Measurements from ENCODE around the gene CCHCR1.
A peak's percentile ranks its signal among the peaks of the same experiment; 100 is the strongest.
"Not testable (repeated sequence)": the region's sequence is repeated elsewhere in the genome, so short reads cannot be mapped to it uniquely, and the experiment has no call there.

The CCHCR1 gene, protein sequence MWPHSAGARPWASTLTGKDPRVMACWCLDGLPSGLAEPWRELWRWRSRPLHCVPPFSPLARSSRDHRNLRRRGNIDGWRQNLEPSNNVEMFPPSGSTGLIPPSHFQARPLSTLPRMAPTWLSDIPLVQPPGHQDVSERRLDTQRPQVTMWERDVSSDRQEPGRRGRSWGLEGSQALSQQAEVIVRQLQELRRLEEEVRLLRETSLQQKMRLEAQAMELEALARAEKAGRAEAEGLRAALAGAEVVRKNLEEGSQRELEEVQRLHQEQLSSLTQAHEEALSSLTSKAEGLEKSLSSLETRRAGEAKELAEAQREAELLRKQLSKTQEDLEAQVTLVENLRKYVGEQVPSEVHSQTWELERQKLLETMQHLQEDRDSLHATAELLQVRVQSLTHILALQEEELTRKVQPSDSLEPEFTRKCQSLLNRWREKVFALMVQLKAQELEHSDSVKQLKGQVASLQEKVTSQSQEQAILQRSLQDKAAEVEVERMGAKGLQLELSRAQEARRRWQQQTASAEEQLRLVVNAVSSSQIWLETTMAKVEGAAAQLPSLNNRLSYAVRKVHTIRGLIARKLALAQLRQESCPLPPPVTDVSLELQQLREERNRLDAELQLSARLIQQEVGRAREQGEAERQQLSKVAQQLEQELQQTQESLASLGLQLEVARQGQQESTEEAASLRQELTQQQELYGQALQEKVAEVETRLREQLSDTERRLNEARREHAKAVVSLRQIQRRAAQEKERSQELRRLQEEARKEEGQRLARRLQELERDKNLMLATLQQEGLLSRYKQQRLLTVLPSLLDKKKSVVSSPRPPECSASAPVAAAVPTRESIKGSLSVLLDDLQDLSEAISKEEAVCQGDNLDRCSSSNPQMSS

DNA sequence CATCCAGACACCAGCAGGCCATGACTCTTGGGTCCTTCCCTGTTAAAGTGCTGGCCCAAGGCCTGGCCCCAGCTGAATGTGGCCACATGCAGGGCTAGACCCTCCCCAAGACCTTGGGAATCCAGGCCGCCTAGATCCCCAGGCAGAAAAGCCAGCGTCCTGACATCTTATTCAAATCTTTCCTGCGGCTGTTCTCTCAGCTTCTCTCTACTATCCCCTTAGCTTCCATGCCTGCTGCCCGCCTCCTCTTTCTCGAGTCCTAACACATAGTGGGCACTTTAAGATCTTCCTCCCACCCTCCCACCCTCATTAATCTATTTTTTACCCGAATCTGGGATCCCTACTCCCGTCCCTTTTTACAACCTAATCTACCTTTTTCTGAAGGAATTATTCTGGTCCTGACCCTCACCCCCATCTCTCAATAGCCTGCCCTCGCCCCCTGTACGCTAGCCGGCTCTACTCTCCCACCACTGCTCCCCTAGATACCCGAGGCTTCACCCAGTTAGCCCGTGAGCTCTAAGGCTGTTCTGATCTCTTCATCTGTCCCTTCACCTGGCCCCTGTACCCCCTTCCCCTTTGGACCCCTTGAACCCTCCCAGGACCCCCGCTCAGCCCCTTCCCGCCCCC, at the start of gene CCHCR1:
Gene CCHCR1, minus strand, starts transcription at position 290 of the 627 bp plus-strand sequence. Its CDS starts 202 bp downstream, at position 88.
- DNase-seq, result no peak

DNA sequence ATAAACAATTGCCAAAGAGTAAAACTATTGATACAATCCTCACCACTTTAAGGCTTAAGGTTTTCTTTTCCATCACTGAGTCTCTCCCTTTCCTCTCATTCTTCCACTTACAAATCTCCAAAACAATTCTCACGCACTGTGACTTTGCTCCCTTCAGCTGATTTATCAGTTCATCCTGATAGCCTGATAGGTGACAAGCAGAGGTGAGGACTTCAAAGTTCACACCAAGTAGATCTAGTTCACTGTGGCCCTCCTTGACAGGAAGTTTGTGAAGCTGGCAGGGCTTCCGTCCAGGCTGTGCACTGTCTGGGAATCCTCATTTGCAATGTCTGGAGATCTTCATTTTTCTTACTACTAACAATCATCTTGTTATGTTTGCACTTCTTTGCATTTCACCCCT, 48.0 kb upstream of the CCHCR1 start:
- DNase-seq, result no peak

GRCh38 chr6:31204751-31205145, 47.1 kb upstream of the CCHCR1 start:
- DNase-seq, result no peak

- DNase-seq, result peak; percentile 81
Observed at GRCh38 chr6:31203345-31203979, 45.9 kb upstream of the CCHCR1 start.

DNA sequence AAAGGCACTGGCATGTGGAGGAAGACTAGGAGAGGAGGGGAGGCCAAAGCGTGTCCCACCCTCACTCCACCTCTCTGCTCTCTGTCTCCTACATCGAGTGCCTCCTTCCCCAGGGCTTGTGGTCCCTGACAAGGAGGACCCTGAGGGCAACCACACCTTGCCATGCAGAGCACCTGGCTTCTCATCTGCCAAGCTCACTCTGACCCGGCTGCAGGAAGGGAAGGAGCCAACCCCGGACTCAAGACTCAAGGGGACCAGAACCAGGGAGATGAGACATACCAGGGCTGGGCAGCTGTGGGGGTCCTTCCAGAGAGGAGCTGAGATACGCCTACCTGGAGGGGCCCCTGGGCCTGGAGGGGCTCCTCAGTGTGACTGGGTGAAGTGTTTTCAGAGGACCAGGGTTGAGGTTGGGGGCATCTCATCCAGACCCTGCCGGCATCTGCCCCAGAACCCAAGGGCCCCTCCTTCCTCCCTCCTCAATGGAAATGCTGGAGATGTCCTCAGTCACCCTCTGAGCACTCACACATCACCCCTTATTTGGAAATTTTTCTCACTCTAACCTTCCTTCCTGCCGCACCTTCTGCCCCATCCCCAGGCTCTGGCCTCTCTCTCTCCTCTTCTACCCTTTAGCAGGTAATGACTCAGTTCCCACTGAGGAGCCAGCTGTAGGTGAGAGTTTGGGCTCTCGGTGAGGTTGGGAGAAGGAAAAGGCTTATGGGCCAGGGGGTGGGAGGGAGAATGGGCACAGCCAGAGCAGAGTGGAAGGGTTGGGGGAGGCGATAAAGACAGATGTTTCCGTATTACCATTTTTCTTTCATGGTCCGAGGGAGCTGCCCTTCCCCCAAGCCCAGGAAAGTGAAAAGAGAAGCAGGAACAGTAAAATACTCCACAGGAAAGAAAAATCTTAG, 44.9 kb upstream of the CCHCR1 start:
- peak; percentile 57 for DNase-seq

DNA sequence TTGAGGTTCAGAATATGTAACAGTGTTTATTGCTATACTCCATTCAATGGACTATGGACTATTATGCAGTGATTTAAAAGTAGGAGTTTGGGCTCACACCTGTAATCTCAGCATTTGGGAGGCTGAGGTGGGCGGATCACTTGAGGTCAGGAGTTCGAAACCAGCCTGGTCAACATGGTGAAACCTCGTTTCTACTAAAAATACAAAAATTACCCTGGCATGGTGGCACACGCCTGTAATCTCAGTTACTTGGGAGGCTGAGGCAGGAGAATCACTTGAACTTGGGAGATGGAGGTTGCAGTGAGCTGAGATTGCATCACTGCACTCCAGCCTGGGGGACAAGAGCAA, 41.5 kb upstream of the CCHCR1 start:
- not testable (repeated sequence) for DNase-seq

DNA sequence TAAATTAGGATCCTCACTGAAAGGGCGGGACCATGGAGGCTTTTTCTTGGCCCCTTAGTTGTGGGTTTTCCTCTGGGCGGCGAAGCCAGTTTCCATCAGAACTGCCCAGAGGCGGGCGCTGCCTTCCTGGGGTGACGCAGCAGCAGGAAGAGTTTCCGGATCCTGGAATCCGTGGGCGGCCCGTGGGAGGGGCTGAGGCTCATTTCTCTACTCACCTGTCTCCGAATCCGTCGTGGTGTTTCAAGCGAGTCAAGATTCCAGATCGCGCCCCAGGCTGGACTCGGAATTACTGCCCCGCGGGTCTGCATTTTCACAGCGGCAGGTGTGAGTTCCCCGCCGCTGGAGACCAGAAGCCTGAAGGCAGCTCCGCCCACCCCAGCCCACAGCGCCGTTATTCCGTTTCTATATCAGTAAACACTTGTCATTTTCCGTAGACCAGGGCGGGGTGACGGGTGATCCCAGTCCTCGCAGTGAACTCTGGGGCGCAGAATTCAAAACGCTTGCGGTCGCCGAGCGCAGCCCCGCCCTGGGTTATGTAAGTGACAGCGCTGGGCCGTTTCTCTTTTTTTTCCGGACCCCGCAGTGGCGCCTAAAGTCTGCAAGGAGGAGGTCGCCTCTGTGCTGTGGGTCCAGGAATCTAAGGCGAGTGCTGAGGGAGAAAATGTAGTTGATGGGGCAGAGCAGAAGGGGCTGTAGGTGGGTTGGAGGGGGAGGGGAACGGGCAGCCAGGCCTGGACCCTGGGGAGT, 40.1 kb upstream of the CCHCR1 start:
- DNase-seq, result peak; percentile 96

- peak; percentile 42 for DNase-seq
Observed at GRCh38 chr6:31196251-31197022, 38.8 kb upstream of the CCHCR1 start.

DNA sequence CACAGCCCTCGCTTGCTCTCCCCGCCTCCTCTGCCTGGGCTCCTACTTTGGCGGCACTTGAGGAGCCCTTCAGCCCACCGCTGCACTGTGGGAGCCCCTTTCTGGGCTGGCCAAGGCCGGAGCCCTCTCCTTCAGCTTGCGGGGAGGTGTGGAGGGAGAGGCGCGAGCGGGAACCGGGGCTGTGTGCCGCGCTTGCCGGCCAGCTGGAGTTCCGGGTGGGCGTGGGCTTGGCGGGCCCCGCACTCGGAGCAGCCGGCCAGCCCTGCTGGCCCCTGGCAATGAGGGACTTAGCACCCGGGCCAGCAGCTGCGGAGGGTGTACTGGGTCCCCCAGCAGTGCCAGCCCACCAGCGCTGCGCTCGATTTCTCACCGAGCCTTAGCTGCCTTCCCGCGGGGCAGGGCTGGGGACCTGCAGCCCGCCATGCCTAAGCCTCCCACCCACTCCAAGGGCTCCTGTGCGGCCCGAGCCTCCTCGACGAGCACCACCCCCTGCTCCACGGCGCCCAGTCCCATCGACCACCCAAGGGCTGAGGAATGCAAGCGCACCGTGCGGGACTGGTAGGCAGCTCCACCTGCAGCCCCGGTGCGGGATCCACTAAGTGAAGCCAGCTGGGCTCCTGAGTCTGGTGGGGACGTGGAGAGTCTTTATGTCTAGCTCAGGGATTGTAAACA, 37.8 kb upstream of the CCHCR1 start:
- not testable (repeated sequence) for DNase-seq

- DNase-seq, result no peak
Observed at GRCh38 chr6:31194061-31194834, 36.6 kb upstream of the CCHCR1 start.

DNA sequence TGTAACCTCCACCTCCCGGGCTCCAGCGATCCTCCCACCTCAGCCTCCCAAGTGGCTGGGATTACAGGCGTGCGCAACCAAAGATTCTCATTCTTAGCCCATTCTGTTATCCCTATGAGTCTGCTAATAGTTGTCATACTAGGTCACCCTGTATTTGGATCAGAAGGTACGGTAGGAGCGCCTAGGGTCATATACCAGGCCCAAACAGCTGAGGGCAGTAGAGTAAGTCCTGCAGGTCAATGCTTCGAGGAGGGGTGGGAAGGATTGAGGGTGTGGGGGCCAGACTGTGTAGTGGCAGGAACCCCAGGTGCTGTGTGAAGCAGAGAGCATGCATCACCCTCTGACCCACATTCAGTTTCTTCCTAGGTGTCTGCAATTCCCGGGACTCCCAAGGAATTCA, 35.6 kb upstream of the CCHCR1 start:
- DNase-seq, result no peak

DNA sequence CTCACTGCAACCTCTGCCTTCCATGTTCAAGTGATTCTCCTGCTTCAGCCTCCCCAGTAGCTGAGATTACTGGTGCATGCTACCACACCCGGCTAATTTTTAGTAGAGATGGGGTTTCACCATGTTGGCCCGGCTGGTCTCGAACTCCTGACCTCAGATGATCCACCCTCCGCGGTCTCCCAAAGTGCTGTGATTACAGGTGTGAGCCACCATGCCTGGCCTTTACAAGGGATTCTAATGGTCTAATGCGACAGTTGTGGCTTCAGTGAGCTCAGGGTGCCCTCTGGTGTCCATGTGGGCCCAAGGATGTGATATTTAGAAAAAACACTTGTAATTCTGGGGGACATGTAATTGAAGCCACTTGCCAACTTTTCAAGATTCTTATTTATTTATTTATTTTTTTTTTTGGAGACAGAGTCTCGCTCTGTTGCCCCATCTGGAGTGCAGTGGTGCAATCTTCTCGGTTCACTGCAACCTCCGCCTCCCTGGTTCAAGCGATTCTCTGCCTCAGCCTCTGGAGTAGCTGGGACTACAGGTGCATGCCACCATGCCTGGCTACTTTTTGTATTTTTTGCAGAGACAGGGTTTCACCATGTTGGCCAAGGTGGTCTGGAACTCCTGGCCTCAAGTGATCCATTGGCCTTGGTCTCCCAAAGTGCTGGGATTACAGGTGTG, 35.0 kb upstream of the CCHCR1 start:
- DNase-seq, result peak; percentile 75

DNA sequence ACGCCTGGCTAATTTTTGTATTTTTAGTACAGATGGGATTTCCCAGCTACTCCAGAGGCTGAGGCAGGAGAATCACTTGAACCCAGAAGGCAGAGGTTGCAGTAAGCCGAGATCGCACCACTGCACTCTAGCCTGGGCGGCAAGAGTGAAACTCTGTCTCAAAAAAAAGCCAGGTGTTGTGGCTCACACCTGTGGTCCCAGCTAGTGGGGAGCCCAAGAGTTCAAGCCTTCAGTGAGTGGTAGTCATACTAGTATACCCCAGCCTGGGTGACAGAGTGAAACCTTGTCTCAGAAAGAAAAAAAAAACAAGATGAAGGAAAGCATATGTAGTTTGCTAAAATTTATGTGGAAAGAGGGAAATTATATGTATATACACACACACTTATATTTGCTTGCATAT, 32.9 kb upstream of the CCHCR1 start:
- DNase-seq, result no peak

DNA sequence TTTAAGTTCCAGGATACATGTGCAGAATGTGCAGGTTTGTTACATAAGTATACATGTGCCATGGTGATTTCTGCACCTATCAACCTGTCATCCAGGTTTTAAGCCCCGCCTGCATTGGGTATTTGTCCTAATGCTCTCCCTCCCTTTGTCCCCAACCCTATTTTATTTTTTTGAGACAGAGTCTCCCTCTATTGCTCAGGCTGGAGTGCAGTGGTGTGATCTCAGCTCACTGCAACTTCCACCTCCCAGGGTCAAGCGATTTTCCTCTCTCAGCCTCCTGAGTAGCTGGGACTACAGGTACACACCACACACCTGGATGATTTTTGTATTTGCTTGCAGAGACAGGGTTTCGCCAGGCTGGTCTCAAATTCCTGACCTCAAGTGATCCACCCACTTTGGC, 31.6 kb upstream of the CCHCR1 start:
- not testable (repeated sequence) for DNase-seq

DNA sequence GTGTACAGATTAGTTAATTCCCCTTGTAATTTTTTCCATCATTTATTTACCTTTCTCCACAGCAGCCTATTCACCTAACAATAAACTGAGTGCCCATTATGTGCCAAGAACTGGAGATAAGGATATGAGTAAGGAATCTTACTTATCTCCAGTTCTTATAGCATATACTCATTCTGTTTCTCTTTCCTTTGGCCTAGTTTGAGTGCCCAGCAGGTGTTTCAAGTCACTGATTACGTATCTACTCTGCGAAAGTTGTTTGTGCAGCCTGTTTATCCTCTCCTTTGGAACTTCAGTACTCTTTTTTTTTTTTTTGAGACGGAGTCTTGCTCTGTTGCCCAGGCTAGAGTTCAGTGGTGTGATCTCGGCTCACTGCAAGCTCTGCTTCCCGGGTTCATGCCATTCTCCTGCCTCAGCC, 30.2 kb upstream of the CCHCR1 start:
- no peak for DNase-seq

- no peak for DNase-seq
Observed at GRCh38 chr6:31186052-31186734, 28.6 kb upstream of the CCHCR1 start.

DNA sequence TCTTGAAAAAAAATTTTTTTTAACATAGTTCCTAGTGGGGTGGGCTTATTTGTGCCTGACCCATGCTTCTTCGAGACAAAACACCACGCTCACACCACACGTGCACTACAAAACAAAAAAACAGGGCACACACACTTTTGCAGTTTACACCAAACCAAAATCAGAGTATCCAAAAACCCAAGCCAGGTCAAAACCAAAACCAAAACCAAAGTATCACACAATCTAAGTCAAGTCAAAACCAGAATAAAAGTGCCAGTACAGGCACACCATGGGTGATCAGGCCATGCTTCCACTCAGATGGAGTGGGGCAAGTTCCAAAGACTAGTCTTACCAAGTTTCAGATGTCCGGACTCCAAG, 28.1 kb upstream of the CCHCR1 start:
- DNase-seq, result peak; percentile 67

DNA sequence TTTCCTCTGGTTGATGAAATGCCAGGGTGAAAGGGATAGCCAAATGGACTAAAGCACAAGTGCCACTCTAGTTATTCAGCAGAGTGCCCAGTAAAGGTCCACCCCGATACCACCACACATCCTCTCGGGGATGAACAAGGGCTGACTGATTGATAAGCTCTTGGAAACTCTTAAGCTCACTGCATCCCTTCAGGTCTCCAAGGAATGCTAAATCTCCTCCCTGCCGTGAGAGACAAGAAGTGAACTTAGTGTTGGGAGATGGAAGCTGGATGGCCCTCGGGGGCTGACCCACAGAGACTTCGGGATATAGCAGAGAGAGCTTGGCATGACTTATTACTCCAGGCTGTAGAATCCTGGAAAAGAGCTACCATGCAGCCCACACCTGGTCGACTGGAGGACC, 26.3 kb upstream of the CCHCR1 start:
- not testable (repeated sequence) for DNase-seq

Data from activated CD4-positive, alpha-beta T cell treated with anti-CD3 and anti-CD28 coated beads, Interleukin-10, Interleukin-2, amounts not matched to agents 100 ng/mL and 50 ng/mL, durations not matched to agents 16 hours and 8 hours (primary cell).